Keratinocyte (primary cell): ENCODE measurements around the gene CLEC6A.

ENCODE experiments used
- EZH2 ChIP-seq: IDR thresholded peaks from one replicate; pipeline ENCODE4 v1.6.1; 2012; ENCODE audit warnings: inconsistent platforms, mild to moderate bottlenecking, low read length, moderate library complexity
- TF ChIP-seq, protein P1 (sequence below), 3 experiments: IDR thresholded peaks in 1 of 3; conservative IDR thresholded peaks in 1 of 3; optimal IDR thresholded peaks in 1 of 3; 2 replicates in 2 of 3; 3 replicates in 1 of 3; pipeline versions ENCODE3 to v1.5.1; 2011; ENCODE audit warnings: low read length in 3 of 3, mild to moderate bottlenecking in 3 of 3, moderate library complexity in 2 of 3, control low read depth in 1 of 3, inconsistent platforms in 1 of 3; ENCODE audit not compliant: insufficient read depth in 2 of 3; ENCODE audit errors: extremely low read depth in 1 of 3

GRCh38 chr12:8455271-8455670 lies 491 bp upstream of the CLEC6A start:
- TF ChIP-seq, protein P1, sequence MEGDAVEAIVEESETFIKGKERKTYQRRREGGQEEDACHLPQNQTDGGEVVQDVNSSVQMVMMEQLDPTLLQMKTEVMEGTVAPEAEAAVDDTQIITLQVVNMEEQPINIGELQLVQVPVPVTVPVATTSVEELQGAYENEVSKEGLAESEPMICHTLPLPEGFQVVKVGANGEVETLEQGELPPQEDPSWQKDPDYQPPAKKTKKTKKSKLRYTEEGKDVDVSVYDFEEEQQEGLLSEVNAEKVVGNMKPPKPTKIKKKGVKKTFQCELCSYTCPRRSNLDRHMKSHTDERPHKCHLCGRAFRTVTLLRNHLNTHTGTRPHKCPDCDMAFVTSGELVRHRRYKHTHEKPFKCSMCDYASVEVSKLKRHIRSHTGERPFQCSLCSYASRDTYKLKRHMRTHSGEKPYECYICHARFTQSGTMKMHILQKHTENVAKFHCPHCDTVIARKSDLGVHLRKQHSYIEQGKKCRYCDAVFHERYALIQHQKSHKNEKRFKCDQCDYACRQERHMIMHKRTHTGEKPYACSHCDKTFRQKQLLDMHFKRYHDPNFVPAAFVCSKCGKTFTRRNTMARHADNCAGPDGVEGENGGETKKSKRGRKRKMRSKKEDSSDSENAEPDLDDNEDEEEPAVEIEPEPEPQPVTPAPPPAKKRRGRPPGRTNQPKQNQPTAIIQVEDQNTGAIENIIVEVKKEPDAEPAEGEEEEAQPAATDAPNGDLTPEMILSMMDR (optimal IDR thresholded peaks at IDR 0.05 in 1 of 3, IDR thresholded peaks at IDR 0.05 in 1 of 3, conservative IDR thresholded peaks at IDR 0.05 in 1 of 3; ENCODE audit: extremely low read depth in 1 of 3, insufficient read depth in 2 of 3, low read length in 3 of 3) = no peak
- no peak for TF ChIP-seq EZH2
